T-cell (primary cell): ENCODE results near the gene AADAT. TPM values are rescaled to one million over a fixed set of nuclear protein-coding genes. Genes with fewer than 3 reads are reported as not detected.

Source experiments
- ATAC-seq, 4 experiments: fragments of 200-7000 bp in 3 of 4; fragments of 150-1000 bp in 1 of 4; cut with Tn5 transposase; replicated peaks in 1 of 4; 1 replicate in 3 of 4; 2 replicates in 1 of 4; pipeline ENCODE4 v1.10.0; 2021; ENCODE audit warnings: moderate library complexity in 3 of 4, mild to moderate bottlenecking in 2 of 4, moderate number of reproducible peaks in 1 of 4
- CTCF ChIA-PET, 2 donors: fragments of 300-600 bp; sonication (Branson Sonifier 250); formaldehyde crosslinking; loops; one replicate each; lab custom pipeline; 2022; ENCODE audit warnings: antibody characterized with exemption in 2 of 2; lab: Charles Lee
- POLR2A ChIA-PET, 2 donors: fragments of 300-600 bp; sonication (Branson Sonifier 250); formaldehyde crosslinking; loops; one replicate each; lab custom pipeline; 2022; ENCODE audit warnings: antibody characterized with exemption in 2 of 2; lab: Charles Lee
- DNase-seq, 35 experiments: peaks; one replicate each; pipeline versions ENCODE4 v3.0.0 to v3.0.0-alpha.2; 2013 to 2023
- H3K27ac ChIP-seq: one replicate; pipeline ENCODE4 v1.5.1; 2013; ENCODE audit warnings: low read length
- H3K27me3 ChIP-seq, 2 experiments: replicated peaks in 1 of 2; 1 replicate in 1 of 2; 2 replicates in 1 of 2; pipeline versions ENCODE4 v1.6.1 to v1.7.0; 2013; ENCODE audit warnings: low read length in 1 of 2, mixed read lengths in 1 of 2; ENCODE audit not compliant: control insufficient read depth in 2 of 2, insufficient read depth in 2 of 2; ENCODE audit errors: extremely low read depth in 1 of 2
- H3K36me3 ChIP-seq, 2 donors: 1 replicate in 1 of 2; 2 replicates in 1 of 2; pipeline versions ENCODE4 v1.6.1 to v1.7.0; 2013; ENCODE audit warnings: low read length in 1 of 2; ENCODE audit not compliant: control insufficient read depth in 2 of 2, insufficient read depth in 1 of 2; ENCODE audit errors: extremely low read depth in 1 of 2
- H3K4me1 ChIP-seq, 2 experiments: 1 replicate in 1 of 2; 2 replicates in 1 of 2; pipeline versions ENCODE4 v1.6.1 to v1.7.0; 2013; ENCODE audit warnings: low read length in 2 of 2, mixed read lengths in 1 of 2; ENCODE audit not compliant: insufficient read depth in 2 of 2, control insufficient read depth in 1 of 2; ENCODE audit errors: extremely low read depth in 1 of 2
- H3K4me3 ChIP-seq, 2 donors: 1 replicate in 1 of 2; 2 replicates in 1 of 2; pipeline versions ENCODE4 v1.5.1 to v1.7.0; 2013; ENCODE audit warnings: mild to moderate bottlenecking in 2 of 2, low read length in 1 of 2, moderate library complexity in 1 of 2; ENCODE audit not compliant: control insufficient read depth in 1 of 2; ENCODE audit errors: extremely low read depth in 1 of 2
- H3K9me3 ChIP-seq: 2 replicates; pipeline ENCODE4 v1.7.0; 2013
- H3K27ac Mint-ChIP-seq, 2 donors: one replicate each; pipeline ENCODE4 v1.8.0; 2020 to 2021; ENCODE audit warnings: mild to moderate bottlenecking in 2 of 2, mixed read lengths in 2 of 2
- H3K27me3 Mint-ChIP-seq, 2 donors: one replicate each; pipeline ENCODE4 v1.8.0; 2021 to 2022; ENCODE audit warnings: mixed read lengths in 2 of 2
- H3K36me3 Mint-ChIP-seq: one replicate; pipeline ENCODE4 v1.8.0; 2021; ENCODE audit warnings: mixed read lengths
- H3K4me1 Mint-ChIP-seq, 3 donors: one replicate each; pipeline ENCODE4 v1.8.0; 2020 to 2022; ENCODE audit warnings: mixed read lengths in 3 of 3, mild to moderate bottlenecking in 1 of 3
- H3K4me3 Mint-ChIP-seq, 3 donors: one replicate each; pipeline ENCODE4 v1.8.0; 2020 to 2022; ENCODE audit warnings: mild to moderate bottlenecking in 3 of 3, mixed read lengths in 3 of 3, moderate library complexity in 3 of 3
- H3K9me3 Mint-ChIP-seq, 3 donors: one replicate each; pipeline ENCODE4 v1.8.0; 2020 to 2022; ENCODE audit warnings: mixed read lengths in 3 of 3
- WGBS: methylation state at CpG from one replicate; pipeline ENCODE4 v1.1.5; 2013; ENCODE audit warnings: missing lambda C conversion rate; ENCODE audit not compliant: insufficient coverage; 5-methylcytosine and 5-hydroxymethylcytosine counted together
- total RNA-seq, 35 experiments: library from RNA in 6 of 35; stranded (reverse) in 6 of 35; fragments of 120-200 nt in 1 of 35; gene quantifications; one replicate each; pipeline versions ENCODE4 v1.2.1 to v1.2.4 and lab custom pipeline; 2013 to 2026

Gene AADAT
- total RNA-seq, 5 donors from 2014 or later (not counting 1 experiment from before 2014, with no cell fraction given), result not detected

DNA sequence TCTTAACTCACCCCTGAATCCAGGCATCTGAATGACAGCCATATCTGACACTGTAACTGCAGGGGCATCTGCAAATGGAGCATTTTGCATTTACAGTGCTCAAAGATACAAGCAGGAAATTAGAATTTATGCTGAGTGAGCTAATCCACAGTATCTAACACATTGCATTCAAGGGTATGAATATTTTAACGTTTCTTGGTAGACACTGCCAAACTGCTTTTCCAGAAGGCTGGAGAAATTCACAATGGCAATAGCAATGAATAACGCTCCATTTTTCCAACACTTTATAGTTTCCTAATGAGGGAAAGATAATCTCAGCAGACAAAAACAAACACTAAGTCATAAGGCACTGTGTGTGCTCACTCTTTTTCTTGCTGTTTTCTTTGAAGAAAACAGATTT, 30.9 kb downstream of the AADAT start:
- Mint-ChIP-seq H3K27ac (no peak overlapping the region), H3K27me3 (peaks cover 3 to 11% of the 10 kb centered on the region in 2 donors), H3K4me1 (no peaks in the 10 kb centered on the region), H3K36me3 (no peaks in the 10 kb centered on the region), H3K9me3 (no peaks in the 10 kb centered on the region), H3K4me3 (no peak overlapping the region)
- H3K9me3 ChIP-seq, result no peaks in the 10 kb centered on the region
- no peak overlapping the region for H3K4me3 ChIP-seq
- H3K4me1 ChIP-seq, result no peaks in the 10 kb centered on the region
- no peak overlapping the region for H3K27ac ChIP-seq
- no peaks in the 10 kb centered on the region for H3K36me3 ChIP-seq
- no peak for DNase-seq
- POLR2A ChIA-PET, result no interaction called here
- peaks cover 0 to 5% of the 10 kb centered on the region in 2 experiments for H3K27me3 ChIP-seq
- no peak for ATAC-seq
- CTCF ChIA-PET, result interaction anchor here (0.5 to 0.6 kb wide), 2 partner anchors 9 to 239 kb away, joined by 4 read pairs; no protein-coding TSS in a partner anchor
- WGBS, result no CpG with 5 or more reads among the region's 2 CpGs

GRCh38 chr4:170057866-170058265, 31.9 kb downstream of the AADAT start:
- WGBS, result 77% methylated on average over 4 of the region's 4 CpGs
- DNase-seq, result no peak

DNA sequence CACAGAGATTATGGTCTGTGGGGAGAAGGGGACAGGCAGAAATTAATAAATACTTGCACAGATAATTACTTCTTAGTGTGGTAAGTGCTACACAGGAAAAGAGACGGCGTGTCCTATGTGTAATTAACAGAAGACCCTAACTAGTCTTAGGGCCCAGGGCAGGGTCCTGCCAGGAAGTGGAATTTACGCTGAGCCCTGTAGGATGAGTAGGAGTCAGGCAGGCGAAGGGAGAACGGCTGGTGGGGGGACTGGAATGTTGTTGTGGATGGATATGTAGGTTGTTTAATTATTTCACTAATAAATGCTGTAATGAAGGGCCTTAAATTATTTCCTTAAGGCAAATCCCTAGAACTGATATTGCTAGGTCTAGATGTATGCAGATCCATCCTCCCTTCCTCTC, 36.8 kb downstream of the AADAT start:
- H3K9me3 Mint-ChIP-seq, result no peaks in the 10 kb centered on the region
- H3K36me3 ChIP-seq, result no peaks in the 10 kb centered on the region
- DNase-seq (no peak), ATAC-seq (no peak)
- 85% methylated on average over 4 of the region's 5 CpGs for WGBS
- no peak overlapping the region for H3K4me3 Mint-ChIP-seq
- POLR2A ChIA-PET, result no interaction called here
- H3K4me1 Mint-ChIP-seq, result no peaks in the 10 kb centered on the region
- CTCF ChIA-PET, result interaction anchor here in 1 of 2 donors (1.0 kb wide), 1 partner anchor 243 kb away, joined by 3 read pairs; no protein-coding TSS in a partner anchor
- peaks cover 0 to 11% of the 10 kb centered on the region in 2 donors for H3K27me3 Mint-ChIP-seq
- no peaks in the 10 kb centered on the region for H3K4me1 ChIP-seq
- peaks cover 0 to 9% of the 10 kb centered on the region in 2 experiments for H3K27me3 ChIP-seq
- no peak overlapping the region for H3K4me3 ChIP-seq
- H3K27ac ChIP-seq, result no peak overlapping the region
- no peaks in the 10 kb centered on the region for H3K36me3 Mint-ChIP-seq
- no peak overlapping the region for H3K27ac Mint-ChIP-seq
- no peaks in the 10 kb centered on the region for H3K9me3 ChIP-seq

More at GRCh38 chr4:170057866-170058265, 31.9 kb downstream of the AADAT start:
- Histone ChIP-seq H3K4me1 (no peaks in the 10 kb centered on the region), H3K4me3 (no peak overlapping the region), H3K36me3 (no peaks in the 10 kb centered on the region), H3K9me3 (no peaks in the 10 kb centered on the region), H3K27ac (no peak overlapping the region), H3K27me3 (peaks cover 0 to 9% of the 10 kb centered on the region in 2 experiments)
- POLR2A ChIA-PET, result interaction anchor here in 1 of 2 donors (0.6 kb wide), 1 partner anchor 23 kb away, joined by 3 read pairs; no protein-coding TSS in a partner anchor
- no peaks in the 10 kb centered on the region for H3K36me3 Mint-ChIP-seq
- CTCF ChIA-PET, result no interaction called here
- peaks cover 3 to 11% of the 10 kb centered on the region in 2 donors for H3K27me3 Mint-ChIP-seq
- ATAC-seq, result no peak
- H3K27ac Mint-ChIP-seq, result no peak overlapping the region
- H3K4me1 Mint-ChIP-seq, result no peaks in the 10 kb centered on the region
- no peak overlapping the region for H3K4me3 Mint-ChIP-seq
- no peaks in the 10 kb centered on the region for H3K9me3 Mint-ChIP-seq

- Mint-ChIP-seq H3K27me3 (peaks cover 0 to 9% of the 10 kb centered on the region in 2 donors), H3K9me3 (no peaks in the 10 kb centered on the region), H3K4me3 (no peak overlapping the region), H3K27ac (no peak overlapping the region), H3K36me3 (no peaks in the 10 kb centered on the region), H3K4me1 (no peaks in the 10 kb centered on the region)
- ATAC-seq, result no peak
- ChIA-PET POLR2A (no interaction called here), CTCF (interaction anchor here in 1 of 2 donors (0.8 to 1.0 kb wide), 2 partner anchors 240 to 241 kb away, joined by 3 to 4 read pairs; no protein-coding TSS in a partner anchor)
- no peak for DNase-seq
- Histone ChIP-seq H3K36me3 (no peaks in the 10 kb centered on the region), H3K27me3 (peaks cover 0 to 9% of the 10 kb centered on the region in 2 experiments), H3K4me3 (no peak overlapping the region), H3K9me3 (no peaks in the 10 kb centered on the region), H3K4me1 (no peaks in the 10 kb centered on the region), H3K27ac (no peak overlapping the region)
- WGBS, result 72% methylated on average over 2 of the region's 2 CpGs
Measured at GRCh38 chr4:170051402-170051801, 38.4 kb downstream of the AADAT start.

DNA sequence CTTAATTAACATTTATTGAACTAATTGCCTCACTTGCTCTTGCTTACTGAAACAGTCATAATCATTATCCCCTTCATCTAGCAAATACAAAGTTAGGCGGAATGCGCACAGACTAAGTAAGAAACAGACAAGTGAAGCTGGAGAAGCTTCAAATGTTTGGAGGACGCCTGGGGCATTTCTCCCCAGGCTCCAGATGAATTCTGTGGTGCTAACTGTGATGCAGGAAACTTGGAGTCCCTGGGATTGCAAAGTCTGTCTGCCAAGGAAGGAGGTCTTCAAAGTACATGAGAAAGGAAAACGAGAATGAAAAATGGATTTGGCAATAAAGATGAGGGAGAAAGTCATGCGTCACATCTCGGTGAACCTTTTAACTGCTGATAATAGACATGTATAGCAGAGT, 40.0 kb downstream of the AADAT start:
- H3K27ac ChIP-seq, result no peak overlapping the region
- H3K4me3 ChIP-seq, result no peak overlapping the region
- no peaks in the 10 kb centered on the region for H3K4me1 ChIP-seq
- Mint-ChIP-seq H3K27me3 (peaks cover 0 to under 1% of the 10 kb centered on the region in 2 donors), H3K4me3 (no peak overlapping the region), H3K4me1 (no peaks in the 10 kb centered on the region), H3K36me3 (no peaks in the 10 kb centered on the region), H3K9me3 (no peaks in the 10 kb centered on the region), H3K27ac (no peak overlapping the region)
- ChIA-PET CTCF (interaction anchor here (0.6 to 1.7 kb wide), 9 partner anchors 9 to 945 kb away, joined by 3 to 10 read pairs (median 4); no protein-coding TSS in a partner anchor), POLR2A (interaction anchor here (0.6 kb wide), 2 partner anchors 134 to 434 kb away, joined by 3 to 4 read pairs; no protein-coding TSS in a partner anchor)
- WGBS, result 81% methylated on average over 2 of the region's 6 CpGs
- DNase-seq (no peak), ATAC-seq (no peak)
- no peaks in the 10 kb centered on the region for H3K9me3 ChIP-seq
- peaks cover 0 to 4% of the 10 kb centered on the region in 2 experiments for H3K27me3 ChIP-seq
- no peaks in the 10 kb centered on the region for H3K36me3 ChIP-seq

DNA sequence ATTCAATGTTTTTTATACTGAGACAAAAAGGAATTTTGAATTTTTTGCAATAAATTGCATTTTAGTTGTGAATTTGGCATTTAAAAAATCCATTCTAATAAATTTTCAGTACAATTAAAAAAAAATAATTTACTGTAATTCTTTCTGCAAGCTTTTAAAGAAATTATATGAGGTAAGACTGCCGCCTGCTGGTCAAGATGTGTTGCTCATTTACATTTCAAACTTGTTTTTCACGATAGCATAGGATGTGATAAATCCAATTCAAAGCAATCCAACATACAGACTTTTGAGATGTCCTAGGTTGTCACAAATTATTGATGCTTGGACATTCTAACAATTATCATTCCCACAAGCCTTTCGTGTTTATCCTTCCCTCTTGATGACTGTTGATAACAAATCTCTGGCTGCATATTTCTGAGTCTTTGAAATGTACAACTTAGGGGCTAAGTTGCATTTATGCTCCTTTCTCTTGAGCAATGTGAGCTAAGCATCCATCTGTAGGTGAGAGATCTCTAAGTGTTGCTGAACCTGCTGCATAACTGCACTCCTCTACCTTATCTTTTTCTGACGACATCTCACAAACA, 41.9 kb downstream of the AADAT start:
- no peaks in the 10 kb centered on the region for H3K27me3 ChIP-seq
- CTCF ChIA-PET, result interaction anchor here (0.6 to 2.4 kb wide), 7 partner anchors 225 to 538 kb away, joined by 3 to 58 read pairs (median 6); partner anchors contain the start of gene NEK1 (in 1 of the 2)
- Mint-ChIP-seq H3K27me3 (no peaks in the 10 kb centered on the region), H3K27ac (no peak overlapping the region), H3K4me1 (no peaks in the 10 kb centered on the region), H3K4me3 (no peak overlapping the region), H3K9me3 (no peaks in the 10 kb centered on the region), H3K36me3 (no peaks in the 10 kb centered on the region)
- H3K9me3 ChIP-seq, result no peaks in the 10 kb centered on the region
- H3K36me3 ChIP-seq, result no peaks in the 10 kb centered on the region
- POLR2A ChIA-PET, result no interaction called here
- WGBS, result 100% methylated on average over 1 of the region's 4 CpGs
- no peak overlapping the region for H3K27ac ChIP-seq
- ATAC-seq, result no peak
- H3K4me3 ChIP-seq, result no peak overlapping the region
- no peaks in the 10 kb centered on the region for H3K4me1 ChIP-seq
- DNase-seq, result peak in 30 of 35 experiments; percentile 11 to 78 (median 46)
